ENCODE measurements around the gene MGMT. TPM values are rescaled to one million over a fixed set of nuclear protein-coding genes. Genes with fewer than 3 reads are reported as not detected.

The MGMT gene
- total RNA-seq, 1 experiment from 2014 or later: 11.5 TPM

- TF ChIP-seq EZH2phosphoT487 (IDR thresholded peaks at IDR 0.05; ENCODE audit: borderline replicate concordance) (no peak), REST (IDR thresholded peaks at IDR 0.05; ENCODE audit: low read depth) (no peak), SRF (IDR thresholded peaks at IDR 0.05; ENCODE audit: low read depth) (no peak), CTCF (IDR thresholded peaks at IDR 0.05 in 2 of 3, conservative IDR thresholded peaks at IDR 0.05 in 1 of 3; ENCODE audit: borderline replicate concordance in 1 of 3, insufficient read depth in 1 of 3, low read depth in 2 of 3, low read length in 2 of 3) (no peak), JUND (IDR thresholded peaks at IDR 0.05) (no peak), POLR2AphosphoS5 (IDR thresholded peaks at IDR 0.05; ENCODE audit: low read depth, low read length) (no peak), EGR1 (IDR thresholded peaks at IDR 0.05; ENCODE audit: low read depth) (no peak), SIN3A (IDR thresholded peaks at IDR 0.05; ENCODE audit: low read depth) (no peak), SP1 (IDR thresholded peaks at IDR 0.05; ENCODE audit: low read depth) (no peak), ZFX (IDR thresholded peaks at IDR 0.05) (no peak), MAX (IDR thresholded peaks at IDR 0.05) (no peak), ELF1 (IDR thresholded peaks at IDR 0.05; ENCODE audit: borderline replicate concordance, low read depth) (no peak), ZNF274 (IDR thresholded peaks at IDR 0.05; ENCODE audit: low read depth, low read length) (no peak), POLR2A (IDR thresholded peaks at IDR 0.05; ENCODE audit: borderline replicate concordance, extremely low read depth, insufficient read depth, insufficient read length) (no peak), FOSL1 (IDR thresholded peaks at IDR 0.05; ENCODE audit: low read depth) (no peak), ZBTB33 (IDR thresholded peaks at IDR 0.05; ENCODE audit: extremely low read depth, insufficient replicate concordance, low read length) (no peak), CBX3 (IDR thresholded peaks at IDR 0.05; ENCODE audit: low read depth) (no peak)
- DNase-seq (ENCODE audit: low read depth, low spot score) (no peak), ATAC-seq (no peak)
- Histone ChIP-seq H3K4me2 (ENCODE audit: low read length) (no peak overlapping the region), H4K20me1 (ENCODE audit: insufficient read depth) (no peaks in the 10 kb centered on the region), H2AFZ (ENCODE audit: low read depth, low read length, poor library complexity, severe bottlenecking) (no peak overlapping the region), H3K79me2 (ENCODE audit: insufficient read depth, low read length) (no peaks in the 10 kb centered on the region), H3K27me3 (ENCODE audit: insufficient read depth, low read length) (no peaks in the 10 kb centered on the region), H3K4me3 (replicated peaks in 1 of 2; ENCODE audit: low read depth in 1 of 2, low read length in 2 of 2) (no peak overlapping the region), H3K36me3 (ENCODE audit: control insufficient read depth in 1 of 2, insufficient read depth in 2 of 2, low read length in 2 of 2) (no peaks in the 10 kb centered on the region), H3K9me2 (ENCODE audit: insufficient read depth) (no peaks in the 10 kb centered on the region), H3K4me1 (ENCODE audit: control insufficient read depth in 1 of 2, insufficient read depth in 2 of 2, low read length in 2 of 2) (no peaks in the 10 kb centered on the region), H3K9ac (ENCODE audit: low read length) (no peak overlapping the region), H3K9me3 (ENCODE audit: control insufficient read depth in 1 of 2, insufficient read depth in 1 of 2, low read depth in 1 of 2, low read length in 2 of 2) (no peaks in the 10 kb centered on the region), H3K27ac (ENCODE audit: low read depth, low read length) (no peak overlapping the region)
- ChIA-PET POLR2A (no interaction called here), CTCF (no interaction called here), RAD21 (ENCODE audit: low non-redundant PET in 1 of 2, low total read pairs in 2 of 2, uncharacterized antibody in 2 of 2, unreplicated experiment in 2 of 2) (no interaction called here)
- no TSS peak for BruUV-seq (replicated peaks)
- intact Hi-C loops (cut with micrococcal nuclease): no loop called here
Measured at GRCh38 chr10:129716881-129717280, 249.8 kb downstream of the MGMT start.
